ENCODE data around the gene ARHGDIA.

ARHGDIA gene

DNA sequence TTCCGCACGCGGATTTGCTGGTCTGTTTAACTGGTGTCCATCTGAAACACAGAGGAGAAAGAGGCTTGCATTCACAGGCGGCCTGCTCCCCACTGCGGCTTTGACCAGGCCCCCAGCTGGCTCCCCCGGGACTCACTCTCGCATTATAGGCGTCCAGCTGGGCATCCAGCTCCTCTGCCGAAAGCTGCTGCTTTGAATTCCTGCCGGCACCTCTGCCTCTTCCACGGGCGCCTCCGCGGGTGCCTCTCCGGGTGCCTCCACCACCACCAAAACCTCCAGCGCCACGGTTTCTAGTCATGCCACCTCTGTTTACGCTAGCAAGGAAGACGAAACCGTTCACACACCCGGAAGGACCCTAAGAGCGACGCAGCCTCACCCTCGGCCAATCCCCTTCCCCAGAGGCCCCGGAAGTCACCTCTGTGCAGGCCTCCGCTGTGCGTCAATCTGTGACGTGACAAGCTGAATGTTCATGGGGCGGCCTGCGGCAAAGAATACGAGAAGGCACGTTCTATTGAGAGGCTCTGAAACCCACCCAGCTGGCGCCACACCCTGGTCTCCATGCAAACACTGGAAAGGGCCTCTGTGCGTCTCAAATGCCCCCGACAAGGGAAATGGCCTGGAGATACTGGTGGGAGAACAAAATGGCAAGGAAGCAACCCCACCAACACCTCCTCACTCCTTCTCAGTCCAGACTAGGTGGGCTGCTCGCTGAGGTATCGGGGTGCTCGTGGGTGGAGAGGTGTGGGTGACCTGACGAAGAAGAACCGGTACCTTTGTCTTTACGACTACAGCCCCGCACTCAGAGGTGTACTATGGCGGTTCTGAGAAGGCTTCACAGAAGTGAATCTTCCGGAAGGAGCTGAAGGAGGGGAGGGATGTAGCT, 17.2 kb upstream of the ARHGDIA start:
- no peak for DNase-seq (ENCODE audit: low read depth)

DNA sequence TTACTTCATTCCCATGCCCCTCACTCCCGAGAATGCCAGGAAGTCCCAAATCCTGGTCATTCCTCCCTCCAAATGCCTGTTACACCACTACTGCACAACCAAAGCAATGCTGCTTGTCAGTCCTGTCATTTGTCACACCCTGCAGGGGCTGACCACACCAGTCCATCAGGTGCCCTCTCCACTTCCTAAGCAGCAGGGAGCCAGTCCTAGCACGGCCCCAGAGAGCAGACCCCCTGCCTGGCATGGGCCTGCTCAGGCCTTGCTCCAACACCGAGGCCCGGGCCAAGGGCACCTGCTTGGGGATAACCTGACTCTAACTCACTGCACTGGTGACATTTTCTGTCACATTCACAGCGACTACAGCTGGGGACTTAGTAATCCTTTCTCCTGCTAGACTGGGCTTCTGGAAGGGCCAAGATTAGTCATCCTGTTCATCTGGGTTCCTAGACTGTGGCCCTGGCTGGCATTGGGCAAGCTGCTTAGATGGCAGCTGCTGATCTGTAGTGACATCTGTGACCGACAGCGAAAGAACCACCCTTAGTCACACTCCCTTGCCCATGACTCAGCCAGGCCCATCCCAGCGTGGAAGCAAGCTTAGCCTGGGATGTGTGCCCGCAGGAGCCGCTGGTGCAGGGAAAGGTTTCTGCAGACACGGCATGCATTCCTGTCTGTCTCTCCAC, 14.9 kb upstream of the ARHGDIA start:
- peak; percentile 42 for DNase-seq (ENCODE audit: low read depth)

GRCh38 chr17:81885454-81885853, 14.3 kb upstream of the ARHGDIA start:
- no peak for DNase-seq (ENCODE audit: low read depth)

DNA sequence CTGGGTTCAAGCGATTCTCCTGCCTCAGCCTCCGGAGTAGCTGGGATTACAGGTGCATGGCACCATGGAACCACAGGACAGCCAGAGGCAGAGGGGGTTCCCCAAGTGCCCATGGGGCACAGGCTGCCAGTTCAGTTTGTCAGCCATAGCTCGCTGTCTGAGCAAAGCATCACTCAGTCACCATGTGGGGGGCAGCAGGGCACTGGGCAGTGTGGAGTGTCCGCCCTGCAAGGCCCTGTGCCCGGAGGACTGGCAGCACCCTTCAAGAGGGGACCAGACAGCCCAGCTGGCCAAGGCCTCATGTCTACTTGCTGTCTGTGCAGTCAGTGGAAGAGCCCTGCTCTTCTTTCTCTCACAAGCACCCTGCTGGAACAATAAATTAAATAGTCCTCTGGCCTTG, 13.8 kb upstream of the ARHGDIA start:
- DNase-seq (ENCODE audit: low read depth) = no peak

- DNase-seq (ENCODE audit: low read depth) = no peak
These were observed 13.4 kb upstream of the ARHGDIA start for GRCh38 chr17:81884520-81884919.

GRCh38 chr17:81879121-81879520, 8.0 kb upstream of the ARHGDIA start:
- DNase-seq (ENCODE audit: low read depth) = no peak

GRCh38 chr17:81878294-81878693, 7.2 kb upstream of the ARHGDIA start:
- DNase-seq (ENCODE audit: low read depth) = no peak

DNA sequence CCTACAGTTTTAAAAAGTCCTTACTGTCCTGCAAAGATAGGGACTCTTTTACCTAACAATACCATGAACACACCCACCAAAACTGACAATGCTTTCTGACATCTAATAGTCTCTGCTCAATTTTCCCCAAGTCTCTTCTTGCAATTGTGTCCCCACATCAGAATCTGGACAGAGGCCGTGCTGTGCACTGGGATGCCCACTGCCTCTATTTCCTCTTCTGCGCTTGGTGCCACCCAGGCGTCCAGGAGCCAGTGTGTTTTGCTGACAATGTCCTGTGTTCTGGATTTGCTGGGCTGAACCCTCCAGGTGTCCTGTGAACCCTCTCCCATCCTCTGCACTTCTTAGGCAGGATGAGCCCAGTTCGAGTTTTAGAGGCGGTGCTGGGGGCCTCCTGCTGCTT, 6.4 kb upstream of the ARHGDIA start:
- DNase-seq (ENCODE audit: low read depth) = no peak

- no peak for DNase-seq (ENCODE audit: low read depth)
These were observed 472 bp upstream of the ARHGDIA start for GRCh38 chr17:81871387-81872230.

- DNase-seq (ENCODE audit: low read depth) = no peak
These were observed 781 bp downstream of the ARHGDIA start for GRCh38 chr17:81870131-81870980.

DNA sequence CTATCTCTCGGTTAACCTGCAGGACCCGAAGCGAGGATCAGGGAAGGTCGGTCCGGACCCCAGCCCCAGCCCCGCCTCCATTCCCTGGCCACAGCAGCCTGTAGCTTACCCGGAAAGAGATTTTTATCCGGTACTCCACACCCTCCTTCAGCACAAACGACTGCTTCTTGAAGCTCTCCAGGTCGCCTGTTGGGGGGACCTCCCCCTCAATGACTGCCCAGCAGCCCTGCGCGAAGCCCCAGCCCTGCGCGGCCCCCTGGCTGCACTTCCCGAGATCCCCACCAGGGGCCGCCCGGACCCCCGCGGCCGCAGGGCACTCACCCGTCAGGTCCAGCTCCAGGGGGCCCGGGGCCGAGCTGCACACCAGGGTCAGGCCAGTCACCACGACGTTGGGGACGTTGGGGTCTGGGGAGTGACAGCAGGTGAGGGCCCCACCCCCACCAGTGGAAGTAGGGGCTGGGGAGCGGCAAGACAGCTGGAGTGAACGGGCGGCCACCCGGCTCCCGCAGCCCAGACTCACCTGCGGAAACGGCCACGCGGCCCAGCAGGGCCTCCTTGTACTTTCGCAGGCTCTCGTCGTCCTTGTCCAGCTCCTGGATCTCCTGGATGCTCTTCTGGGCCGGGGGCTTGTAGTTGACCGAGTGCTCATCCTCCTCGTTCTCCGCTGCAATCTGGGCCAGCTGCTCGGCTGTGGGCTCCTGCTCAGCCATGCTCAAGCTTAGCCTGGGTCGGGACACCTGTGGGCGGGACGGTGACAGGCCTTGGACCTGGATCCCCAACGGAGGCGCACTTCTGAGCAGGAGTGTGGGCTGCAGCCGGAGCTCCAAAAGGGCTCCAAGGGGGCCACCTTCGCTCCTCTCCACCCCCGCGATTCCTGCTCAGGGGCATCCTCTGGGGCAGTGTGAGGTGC, 1.7 kb downstream of the ARHGDIA start:
- no peak for DNase-seq (ENCODE audit: low read depth)

GRCh38 chr17:81868674-81869220, 2.4 kb downstream of the ARHGDIA start:
- no peak for DNase-seq (ENCODE audit: low read depth)

- no peak for DNase-seq (ENCODE audit: low read depth)
These were observed 3.0 kb downstream of the ARHGDIA start for GRCh38 chr17:81867991-81868673.

DNA sequence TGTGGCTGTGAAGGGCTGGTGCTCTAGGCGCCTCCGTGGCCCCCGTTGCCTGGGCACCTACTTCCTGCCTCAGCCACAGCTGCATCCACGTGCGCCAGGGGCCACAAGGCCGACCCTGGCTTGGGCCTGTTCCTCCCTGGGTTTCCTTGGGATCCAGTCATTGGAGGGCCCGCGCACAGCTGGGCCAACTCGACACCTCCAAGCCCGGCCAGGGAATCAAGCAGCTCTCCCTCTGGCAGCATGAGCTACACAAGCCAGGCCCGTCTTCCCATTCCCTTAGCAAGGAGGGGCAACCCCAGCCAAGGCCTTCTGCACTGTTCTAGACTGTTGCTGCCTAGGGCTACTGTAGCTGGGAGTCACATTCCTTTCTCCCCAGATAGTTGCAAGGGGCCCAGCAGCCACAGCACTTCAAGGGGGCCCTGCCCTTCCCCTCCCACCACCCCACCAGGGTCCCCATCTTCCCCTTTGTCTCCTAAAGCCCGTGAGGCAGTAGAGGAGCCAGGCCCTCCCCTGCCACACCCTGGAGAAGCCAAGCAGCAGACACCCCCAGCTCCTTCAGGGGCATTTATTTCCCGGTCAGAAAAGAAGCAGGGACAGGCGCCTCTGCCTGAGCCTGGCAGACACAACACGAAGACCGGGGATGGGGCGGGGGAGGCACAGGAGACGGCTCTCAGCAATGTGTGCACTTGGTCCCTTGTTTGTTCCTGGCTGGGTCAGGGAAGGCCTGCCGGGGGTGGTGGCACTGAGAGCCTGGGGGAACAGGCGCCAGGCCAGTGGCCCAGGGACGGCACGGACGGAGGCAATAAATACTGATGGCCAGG, 3.8 kb downstream of the ARHGDIA start:
- no peak for DNase-seq (ENCODE audit: low read depth)

- DNase-seq (ENCODE audit: low read depth) = no peak
These were observed 4.5 kb downstream of the ARHGDIA start for GRCh38 chr17:81866440-81867169.

GRCh38 chr17:81865733-81866439, 5.3 kb downstream of the ARHGDIA start:
- DNase-seq (ENCODE audit: low read depth) = no peak

DNA sequence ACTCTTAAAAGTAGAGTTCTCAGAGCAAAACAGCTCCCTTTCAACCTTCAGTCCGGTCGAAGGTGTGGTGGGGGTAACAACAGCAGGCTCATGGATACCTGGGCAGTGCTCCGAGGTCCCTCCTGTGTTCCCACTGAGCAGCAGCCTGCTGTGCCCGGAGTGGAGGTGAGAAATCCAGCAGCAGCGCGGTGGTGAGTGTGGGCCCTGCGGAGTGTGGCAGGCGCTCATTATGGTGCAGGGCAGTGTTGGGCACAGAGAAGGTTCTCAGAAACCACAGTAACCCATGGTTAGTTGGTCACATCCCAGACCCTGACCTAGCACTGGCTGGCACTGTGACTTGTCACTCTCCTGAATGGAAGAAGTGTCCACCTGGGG, 5.8 kb downstream of the ARHGDIA start:
- DNase-seq (ENCODE audit: low read depth) = no peak
